ENCODE data around the gene AIF1L. TPM values are rescaled to one million over a fixed set of nuclear protein-coding genes. Genes with fewer than 3 reads are reported as not detected.

The AIF1L gene
- total and polyA plus RNA-seq, 8 donors, result 9.3 to 49.2 (median 41.5) TPM

DNA sequence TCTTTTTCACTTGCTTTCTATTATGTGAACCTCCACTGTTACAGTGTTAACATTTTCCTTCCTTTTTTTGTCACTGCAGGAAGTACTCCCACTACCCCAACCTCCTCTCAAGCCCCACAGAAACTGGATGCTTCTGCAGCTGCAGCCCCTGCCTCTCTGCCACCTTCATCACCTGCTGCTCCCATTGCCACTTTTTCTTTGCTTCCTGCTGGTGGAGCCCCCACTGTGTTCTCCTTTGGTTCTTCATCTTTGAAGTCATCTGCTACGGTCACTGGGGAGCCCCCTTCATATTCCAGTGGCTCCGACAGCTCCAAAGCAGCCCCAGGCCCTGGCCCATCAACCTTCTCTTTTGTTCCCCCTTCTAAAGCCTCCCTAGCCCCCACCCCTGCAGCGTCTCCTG lies 47.9 kb downstream of the AIF1L start:
- ATAC-seq (no peak), DNase-seq (no peak)

DNA sequence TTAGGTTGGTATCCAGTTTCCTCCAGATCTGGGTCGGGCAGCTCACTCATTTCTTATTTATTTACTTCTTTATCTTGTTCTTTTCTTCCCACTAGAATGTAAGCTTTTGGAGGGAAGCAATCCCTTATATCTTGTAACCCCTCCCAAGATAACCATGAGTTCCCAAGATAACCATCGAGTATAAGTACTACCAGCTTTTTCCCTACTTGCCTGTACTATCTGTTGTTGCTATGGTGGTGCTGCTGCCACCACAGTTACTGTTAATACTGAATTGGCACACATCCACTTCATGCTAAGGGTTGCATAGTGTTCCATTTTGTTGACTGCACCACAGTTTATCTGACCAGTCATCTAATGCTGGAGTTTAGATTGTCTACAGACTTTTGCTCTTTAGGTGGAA lies 48.9 kb downstream of the AIF1L start:
- no peaks in the 10 kb centered on the region for H3K9me3 ChIP-seq
- no peak overlapping the region for H3K4me3 ChIP-seq
- TF ChIP-seq, protein P1, sequence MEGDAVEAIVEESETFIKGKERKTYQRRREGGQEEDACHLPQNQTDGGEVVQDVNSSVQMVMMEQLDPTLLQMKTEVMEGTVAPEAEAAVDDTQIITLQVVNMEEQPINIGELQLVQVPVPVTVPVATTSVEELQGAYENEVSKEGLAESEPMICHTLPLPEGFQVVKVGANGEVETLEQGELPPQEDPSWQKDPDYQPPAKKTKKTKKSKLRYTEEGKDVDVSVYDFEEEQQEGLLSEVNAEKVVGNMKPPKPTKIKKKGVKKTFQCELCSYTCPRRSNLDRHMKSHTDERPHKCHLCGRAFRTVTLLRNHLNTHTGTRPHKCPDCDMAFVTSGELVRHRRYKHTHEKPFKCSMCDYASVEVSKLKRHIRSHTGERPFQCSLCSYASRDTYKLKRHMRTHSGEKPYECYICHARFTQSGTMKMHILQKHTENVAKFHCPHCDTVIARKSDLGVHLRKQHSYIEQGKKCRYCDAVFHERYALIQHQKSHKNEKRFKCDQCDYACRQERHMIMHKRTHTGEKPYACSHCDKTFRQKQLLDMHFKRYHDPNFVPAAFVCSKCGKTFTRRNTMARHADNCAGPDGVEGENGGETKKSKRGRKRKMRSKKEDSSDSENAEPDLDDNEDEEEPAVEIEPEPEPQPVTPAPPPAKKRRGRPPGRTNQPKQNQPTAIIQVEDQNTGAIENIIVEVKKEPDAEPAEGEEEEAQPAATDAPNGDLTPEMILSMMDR (IDR thresholded peaks at IDR 0.05), result no peak
- H3K27ac ChIP-seq, result no peak overlapping the region
- no peak for ATAC-seq
- no peak for DNase-seq
- intact Hi-C loops (cut with DNase I), result no loop called here
- H3K4me1 ChIP-seq, result no peaks in the 10 kb centered on the region
- H3K36me3 ChIP-seq, result peaks cover 3 to 98% of the 10 kb centered on the region in 2 donors
- no peaks in the 10 kb centered on the region for H3K27me3 ChIP-seq

More for the DNA sequence above, 47.9 kb downstream of the AIF1L start:
- intact Hi-C loops (cut with DNase I), result no loop called here
- Histone ChIP-seq H3K36me3 (peaks cover 3 to 98% of the 10 kb centered on the region in 2 donors), H3K9me3 (no peaks in the 10 kb centered on the region), H3K4me1 (no peaks in the 10 kb centered on the region), H3K27me3 (no peaks in the 10 kb centered on the region), H3K4me3 (no peak overlapping the region), H3K27ac (no peak overlapping the region)
- TF ChIP-seq, protein P1 (IDR thresholded peaks at IDR 0.05), result no peak

DNA sequence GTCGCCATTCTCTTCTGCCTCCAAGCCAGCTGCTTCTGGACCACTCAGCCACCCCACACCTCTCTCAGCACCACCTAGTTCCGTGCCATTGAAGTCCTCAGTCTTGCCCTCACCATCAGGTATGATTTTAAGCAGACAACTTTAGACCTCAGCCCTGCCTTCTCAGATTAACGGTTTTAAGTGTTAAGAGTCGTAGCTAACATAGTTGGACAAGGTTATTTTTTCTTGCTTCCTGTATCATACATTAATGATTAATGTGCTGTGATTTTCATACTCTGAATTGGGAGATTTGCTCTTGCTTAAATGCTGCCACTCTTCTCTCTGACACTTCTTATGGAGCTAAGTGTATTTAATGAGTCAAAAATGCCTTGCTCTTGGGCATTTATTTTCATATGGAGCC lies 49.9 kb downstream of the AIF1L start:
- no peak overlapping the region for H3K27ac ChIP-seq
- no peaks in the 10 kb centered on the region for H3K9me3 ChIP-seq
- H3K36me3 ChIP-seq, result peaks cover 3 to 98% of the 10 kb centered on the region in 2 donors
- no peaks in the 10 kb centered on the region for H3K4me1 ChIP-seq
- DNase-seq, result no peak
- no peaks in the 10 kb centered on the region for H3K27me3 ChIP-seq
- TF ChIP-seq, protein P1 (IDR thresholded peaks at IDR 0.05), result no peak
- intact Hi-C loops (cut with DNase I), result no loop called here
- no peak for ATAC-seq
- no peak overlapping the region for H3K4me3 ChIP-seq

DNA sequence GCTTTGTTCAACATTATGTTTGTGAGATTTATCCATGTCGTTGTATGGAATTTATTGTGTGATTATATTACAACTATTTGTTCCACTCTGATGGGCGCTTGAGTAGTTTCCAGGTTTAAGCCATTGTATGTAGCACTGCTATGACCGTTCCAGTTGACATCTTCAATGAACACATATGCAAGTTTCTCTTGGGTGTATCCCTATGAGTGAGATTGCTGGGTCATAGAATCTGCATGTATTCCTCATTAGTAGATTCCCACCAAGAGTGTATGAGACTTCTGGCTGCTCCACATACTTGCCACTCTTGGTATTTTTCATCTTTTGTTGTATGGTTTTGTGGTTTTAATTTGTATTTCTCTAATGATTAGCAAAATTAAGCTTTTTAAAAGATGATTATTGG lies 51.9 kb downstream of the AIF1L start:
- intact Hi-C loops (cut with DNase I), result no loop called here
- ATAC-seq, result no peak
- H3K36me3 ChIP-seq, result peaks cover 3 to 98% of the 10 kb centered on the region in 2 donors

DNA sequence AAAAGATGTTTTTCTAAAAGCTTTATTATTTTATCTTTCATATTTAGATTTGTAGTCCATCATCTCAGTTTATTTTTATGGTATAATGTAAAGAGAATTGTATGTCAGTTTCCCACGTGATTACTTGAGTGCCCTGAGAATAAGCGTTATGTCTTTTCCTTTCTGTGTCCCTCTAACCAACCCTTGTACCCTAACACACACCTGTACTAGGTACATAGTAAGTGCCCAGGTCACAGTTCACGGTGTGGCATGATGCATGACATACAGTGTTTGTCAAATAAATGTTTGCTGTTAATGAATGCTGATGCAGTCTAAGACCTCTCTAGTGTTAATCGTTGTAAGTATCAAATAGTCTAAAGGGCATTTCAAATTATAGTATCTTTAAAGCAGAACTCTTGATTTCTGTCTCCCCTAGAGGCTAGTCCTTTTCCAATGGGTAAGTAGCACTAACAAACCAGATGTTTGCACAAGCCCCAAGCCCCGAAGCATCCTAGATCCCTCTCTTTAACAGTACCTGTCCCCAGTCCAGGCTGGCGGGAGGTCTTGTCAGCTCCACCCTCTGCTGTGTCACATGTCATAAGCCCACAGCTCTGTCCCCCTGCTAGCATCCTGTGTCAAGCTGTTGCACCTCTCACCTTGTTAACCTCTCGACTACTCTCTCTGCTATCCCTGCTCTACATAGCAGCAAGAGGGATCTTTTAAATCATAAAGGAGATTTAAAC lies 52.8 kb downstream of the AIF1L start:
- H3K27me3 ChIP-seq, result no peaks in the 10 kb centered on the region
- H3K27ac ChIP-seq, result no peak overlapping the region
- TF ChIP-seq, protein P1 (IDR thresholded peaks at IDR 0.05), result no peak
- H3K4me3 ChIP-seq, result no peak overlapping the region
- H3K9me3 ChIP-seq, result no peaks in the 10 kb centered on the region
- ATAC-seq (no peak), DNase-seq (peak in 1 of 4 donors; percentile 39)
- H3K4me1 ChIP-seq, result no peaks in the 10 kb centered on the region
- peaks cover 3 to 100% of the 10 kb centered on the region in 2 donors for H3K36me3 ChIP-seq
- intact Hi-C loops (cut with DNase I), result no loop called here

More for the DNA sequence above, 51.9 kb downstream of the AIF1L start:
- DNase-seq, result no peak
- TF ChIP-seq, protein P1 (IDR thresholded peaks at IDR 0.05), result no peak
- Histone ChIP-seq H3K4me1 (no peaks in the 10 kb centered on the region), H3K27ac (no peak overlapping the region), H3K9me3 (no peaks in the 10 kb centered on the region), H3K4me3 (no peak overlapping the region), H3K27me3 (no peaks in the 10 kb centered on the region)

All from left lung (tissue), 10 donors.